Measurements from ENCODE around the gene GGT7. TPM values are rescaled to one million over a fixed set of nuclear protein-coding genes. Genes with fewer than 3 reads are reported as not detected.

Gene GGT7
- polyA plus RNA-seq, 1 donor from 2014 or later = 42.9 TPM

- H3K36me3 ChIP-seq (ENCODE audit: insufficient read depth, low read length) = no peaks in the 10 kb centered on the region
- no peaks in the 10 kb centered on the region for H3K9me3 ChIP-seq (ENCODE audit: low read length)
- TF ChIP-seq SMC3 (conservative IDR thresholded peaks at IDR 0.05; ENCODE audit: poor library complexity) (no peak), MXI1 (conservative IDR thresholded peaks at IDR 0.05; ENCODE audit: poor library complexity, severe bottlenecking) (no peak), TAF1 (IDR thresholded peaks at IDR 0.05; ENCODE audit: low read depth) (no peak), EP300 (conservative IDR thresholded peaks at IDR 0.05; ENCODE audit: poor library complexity, severe bottlenecking) (no peak), POLR2AphosphoS5 (IDR thresholded peaks at IDR 0.05) (no peak), CTCF (IDR thresholded peaks at IDR 0.05; ENCODE audit: poor library complexity, severe bottlenecking) (no peak), EZH2 (IDR thresholded peaks at IDR 0.05; ENCODE audit: borderline replicate concordance, insufficient read depth, low read length, poor library complexity, severe bottlenecking) (no peak), REST (IDR thresholded peaks at IDR 0.05; ENCODE audit: borderline replicate concordance) (no peak), RAD21 (conservative IDR thresholded peaks at IDR 0.05) (no peak)
- no peaks in the 10 kb centered on the region for H3K9me2 ChIP-seq (ENCODE audit: insufficient read depth, low read length)
- H3F3A ChIP-seq (ENCODE audit: insufficient read depth, low read length, poor library complexity, severe bottlenecking) = no peaks in the 10 kb centered on the region
- H2AFZ ChIP-seq (ENCODE audit: low read depth, low read length) = no peak overlapping the region
- no peak overlapping the region for H3K4me3 ChIP-seq (ENCODE audit: low read length)
- H4K20me1 ChIP-seq (ENCODE audit: insufficient read depth) = no peaks in the 10 kb centered on the region
- H3K27ac ChIP-seq (ENCODE audit: low read length) = no peak overlapping the region
- no peak overlapping the region for H3K9ac ChIP-seq (ENCODE audit: low read length)
- H3K27me3 ChIP-seq (ENCODE audit: insufficient read depth, low read depth, low read length) = no peaks in the 10 kb centered on the region
- peaks cover 46% of the 10 kb centered on the region for H3K79me2 ChIP-seq (replicated peaks; ENCODE audit: insufficient read depth, low read length)
- H3K4me2 ChIP-seq (ENCODE audit: low read length) = no peak overlapping the region
These were observed 75.4 kb downstream of the GGT7 start for GRCh38 chr20:34797012-34797995.

Other genes starting within 250 kb of the GGT7 start
- gene PIGU, start 195.8 kb downstream of the GGT7 start, polyA plus RNA-seq = 35.8 and 43.0 TPM in 2 replicates
- gene TP53INP2, start 168.5 kb downstream of the GGT7 start, polyA plus RNA-seq = 10.7 and 11.5 TPM in 2 replicates
- gene NCOA6, start 47.2 kb downstream of the GGT7 start, polyA plus RNA-seq = 10.8 and 13.0 TPM in 2 replicates
- gene ACSS2, start 3.8 kb upstream of the GGT7 start, polyA plus RNA-seq = 12.3 and 27.7 TPM in 2 replicates
- 152 and 173 TPM in 2 replicates for gene GSS, start 83.0 kb upstream of the GGT7 start, polyA plus RNA-seq
- 0.18 TPM in 1 of 2 replicates, not detected in the other for gene MYH7B, start 83.0 kb upstream of the GGT7 start, polyA plus RNA-seq
- gene TRPC4AP, start 220.0 kb upstream of the GGT7 start, polyA plus RNA-seq = 85.9 and 93.0 TPM in 2 replicates